Occipital lobe (tissue), 2 donors: ENCODE results near the gene C12orf43. TPM values are rescaled to one million over a fixed set of nuclear protein-coding genes. Genes with fewer than 3 reads are reported as not detected.

Source experiments
- DNase-seq: peaks from one replicate; lab custom pipeline; 2025; lab: John Stamatoyannopoulos, UW
- total RNA-seq: library from RNA; depleted of rRNA; stranded (reverse); fragments of >200 nt; gene quantifications from one replicate; pipeline ENCODE4 v1.2.3, GENCODE V29; 2014

Gene C12orf43
- total RNA-seq, 1 donor from 2014 or later = 13.6 TPM

DNA sequence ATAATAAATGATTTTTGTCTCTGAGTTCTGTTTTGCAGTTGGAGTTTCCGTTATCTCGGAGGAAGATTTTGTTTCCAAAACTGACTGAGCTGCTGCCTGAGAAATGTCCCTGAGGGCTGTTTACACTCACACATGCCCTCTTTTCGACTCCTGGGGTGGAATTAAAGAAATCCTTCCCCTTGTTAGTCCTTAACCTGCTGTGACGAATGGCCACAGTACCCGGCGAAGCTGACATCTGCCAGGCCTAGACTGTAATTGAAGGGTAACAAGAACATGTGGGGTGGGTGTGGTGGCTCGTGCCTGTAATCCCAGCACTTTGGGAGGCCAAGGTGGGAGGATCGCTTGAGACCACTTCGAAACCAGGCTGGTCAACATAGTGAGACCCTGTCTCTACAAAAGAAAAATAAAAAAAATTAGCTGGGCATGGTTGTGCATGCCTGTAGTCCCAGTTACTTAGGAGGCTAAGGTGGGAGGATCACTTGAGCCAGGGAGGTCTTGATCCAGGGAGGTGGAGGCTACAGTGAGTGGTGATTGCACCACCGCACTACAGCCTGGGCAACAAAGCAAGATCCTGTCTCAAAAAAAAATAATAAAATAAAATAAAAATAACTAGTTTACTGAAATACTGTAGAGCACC, 14.4 kb upstream of the C12orf43 start:
- no peak for DNase-seq

DNA sequence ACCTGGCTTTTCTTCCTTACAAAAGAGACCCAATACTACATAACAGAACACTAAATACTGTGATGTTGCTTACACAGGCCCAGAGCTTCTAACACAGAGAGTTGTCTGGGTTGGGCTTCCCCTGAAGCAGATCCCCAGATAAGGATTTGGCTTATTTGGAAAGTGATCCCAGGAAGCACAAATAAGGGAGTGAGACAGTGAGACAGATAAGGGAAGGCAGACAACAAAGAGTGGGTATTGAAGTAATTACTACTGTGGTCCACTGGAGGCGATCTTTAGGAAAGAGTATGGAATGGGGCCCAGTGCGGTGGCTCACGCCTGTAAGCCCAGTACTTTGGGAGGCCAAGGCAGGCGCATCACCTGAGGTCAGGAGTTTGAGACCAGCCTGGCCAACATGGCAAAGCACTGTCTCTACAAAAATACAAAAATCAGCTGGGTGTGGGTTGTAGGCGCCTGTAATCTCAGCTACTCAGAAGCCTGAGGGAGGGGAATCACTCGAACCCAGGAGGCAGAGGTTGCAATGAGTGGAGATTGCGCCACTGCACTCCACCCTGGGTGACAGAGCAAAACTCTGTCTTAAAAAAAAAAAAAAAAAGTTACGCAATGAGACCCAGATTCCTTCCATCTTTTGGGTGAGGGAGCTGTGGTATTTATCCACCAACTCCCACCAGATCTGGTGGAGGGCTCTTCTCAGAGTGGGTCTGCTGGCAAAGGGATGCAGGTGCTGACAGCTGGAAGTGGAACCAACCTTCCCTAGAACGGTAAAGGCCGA, 10.2 kb upstream of the C12orf43 start:
- no peak for DNase-seq

DNA sequence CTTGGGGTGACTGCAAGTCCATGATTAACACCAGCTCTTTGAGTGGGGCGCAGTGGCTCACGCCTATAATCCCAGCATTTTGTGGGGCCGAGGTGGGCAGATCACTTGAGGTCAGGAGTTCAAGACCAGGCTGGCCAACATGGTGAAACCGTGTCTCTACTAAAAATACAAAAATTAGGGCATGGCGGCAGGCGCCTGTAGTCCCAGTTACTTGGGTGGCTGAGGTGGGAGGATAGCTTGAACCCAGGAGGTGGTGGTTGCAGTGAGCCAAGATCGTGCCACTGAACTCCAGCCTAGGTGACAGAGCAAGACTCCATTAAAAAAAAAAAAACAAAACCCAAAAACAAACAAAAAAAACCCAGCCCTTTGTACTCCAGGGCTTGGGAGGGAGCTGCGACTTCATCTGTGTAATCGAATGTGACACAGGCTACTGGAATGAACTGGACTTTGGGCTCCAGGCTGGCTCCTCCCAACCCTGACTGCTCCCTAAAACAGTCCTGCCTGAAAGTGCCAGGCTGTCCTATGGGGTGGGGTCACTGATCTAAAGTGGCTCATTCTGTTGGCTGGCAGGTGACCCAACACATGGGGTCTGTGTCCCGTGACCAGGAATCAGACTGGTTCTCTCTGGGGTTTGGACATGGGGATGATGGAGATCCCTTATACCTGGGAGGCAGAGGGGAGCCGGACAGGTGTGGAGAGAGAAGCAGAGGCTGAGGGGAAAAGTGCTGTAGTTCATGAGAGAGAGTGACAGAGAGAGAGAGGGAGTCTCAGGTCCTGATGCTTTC, 9.3 kb upstream of the C12orf43 start:
- DNase-seq = no peak

DNA sequence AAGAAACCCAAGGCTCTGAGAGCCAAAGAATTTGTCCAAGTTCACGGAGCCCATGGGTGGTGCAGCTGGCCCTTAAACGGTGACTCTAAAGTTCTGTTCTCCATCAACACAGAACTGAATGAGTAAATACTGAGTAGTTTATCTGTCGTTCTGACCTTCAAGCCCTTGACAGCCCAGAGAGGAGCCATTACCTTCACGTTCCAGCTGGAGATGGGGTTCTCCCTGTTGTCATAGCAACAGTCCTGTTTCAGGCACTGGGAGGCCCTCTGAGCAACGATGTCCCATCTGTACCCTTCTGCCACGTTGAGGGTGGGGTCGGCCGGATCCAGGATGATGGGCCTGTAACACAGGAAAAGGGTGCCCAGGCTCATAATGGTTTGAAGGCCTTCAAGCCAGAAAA, 7.5 kb upstream of the C12orf43 start:
- DNase-seq = no peak

DNA sequence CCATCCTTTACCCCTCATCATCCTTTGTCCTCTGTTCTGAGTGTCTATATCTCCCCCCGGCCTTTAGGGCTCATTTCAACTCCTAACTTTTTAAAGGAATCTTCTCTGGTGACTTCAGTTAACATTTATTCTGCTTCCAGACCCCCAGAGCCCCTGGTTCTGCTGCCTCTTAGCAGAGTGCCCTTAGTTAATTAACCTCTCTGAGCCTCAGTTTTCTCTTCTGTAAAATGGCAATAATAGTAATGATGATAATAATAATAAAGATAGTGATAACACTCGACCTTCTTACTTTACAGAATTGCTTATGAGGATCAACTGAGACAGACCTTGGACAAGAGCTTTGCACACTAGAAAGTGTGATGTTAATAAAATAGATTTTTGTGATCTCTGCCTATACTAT, 6.4 kb upstream of the C12orf43 start:
- DNase-seq = no peak

DNA sequence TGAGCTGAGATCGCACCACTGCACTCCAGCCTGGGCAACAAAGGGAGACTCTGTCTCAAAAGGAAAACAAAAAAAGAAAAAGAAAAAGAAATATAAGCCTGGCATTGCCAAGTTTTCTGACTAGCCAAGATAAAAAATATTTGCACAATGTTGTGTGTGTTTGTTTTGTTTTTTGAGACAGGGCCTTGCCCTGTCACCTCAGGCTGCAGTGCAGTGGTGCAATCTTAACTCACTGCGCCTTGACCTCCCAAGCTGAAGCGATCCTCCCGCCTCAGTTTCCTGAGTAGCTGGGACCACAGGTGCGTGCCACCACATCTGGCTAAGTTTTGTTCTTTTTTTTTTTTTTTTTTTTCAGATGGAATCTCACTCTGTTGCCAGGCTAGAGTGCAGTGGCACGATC, 5.5 kb upstream of the C12orf43 start:
- no peak for DNase-seq

DNA sequence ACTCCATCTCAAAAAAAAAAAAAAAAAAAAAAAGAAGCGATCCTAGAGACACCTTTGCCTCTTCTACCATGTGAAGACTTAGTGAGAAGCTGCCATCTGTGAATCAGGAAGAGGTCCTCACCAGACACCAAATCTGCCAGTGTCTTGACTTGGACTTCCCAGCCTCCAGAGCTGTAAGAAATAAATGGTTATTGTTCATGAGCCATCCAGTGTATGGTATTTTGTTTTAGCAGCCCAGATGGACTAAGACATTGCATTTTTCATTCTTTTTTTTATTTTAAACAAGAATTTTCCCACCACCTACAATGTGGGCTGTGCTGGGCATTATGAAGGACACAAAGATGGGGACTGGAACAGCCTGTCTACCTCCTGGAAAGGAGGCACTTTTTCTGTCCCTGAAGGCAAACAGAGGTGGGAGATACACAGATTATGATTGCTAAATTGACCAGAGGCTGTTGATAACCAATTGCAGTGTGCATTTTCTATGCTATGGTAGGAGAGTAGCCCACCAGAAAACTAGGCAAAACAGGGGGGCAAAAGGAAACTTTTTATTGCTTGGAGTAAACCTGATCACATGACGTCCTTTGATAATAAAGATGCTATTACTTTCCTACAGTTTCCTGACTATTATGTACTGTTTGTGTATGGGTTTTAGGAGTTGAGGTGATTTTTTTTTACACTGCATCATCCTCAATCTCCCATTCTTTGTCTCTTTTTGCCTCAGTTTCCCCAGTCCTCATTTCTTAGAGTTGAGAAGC, 2.8 kb upstream of the C12orf43 start:
- no peak for DNase-seq

DNA sequence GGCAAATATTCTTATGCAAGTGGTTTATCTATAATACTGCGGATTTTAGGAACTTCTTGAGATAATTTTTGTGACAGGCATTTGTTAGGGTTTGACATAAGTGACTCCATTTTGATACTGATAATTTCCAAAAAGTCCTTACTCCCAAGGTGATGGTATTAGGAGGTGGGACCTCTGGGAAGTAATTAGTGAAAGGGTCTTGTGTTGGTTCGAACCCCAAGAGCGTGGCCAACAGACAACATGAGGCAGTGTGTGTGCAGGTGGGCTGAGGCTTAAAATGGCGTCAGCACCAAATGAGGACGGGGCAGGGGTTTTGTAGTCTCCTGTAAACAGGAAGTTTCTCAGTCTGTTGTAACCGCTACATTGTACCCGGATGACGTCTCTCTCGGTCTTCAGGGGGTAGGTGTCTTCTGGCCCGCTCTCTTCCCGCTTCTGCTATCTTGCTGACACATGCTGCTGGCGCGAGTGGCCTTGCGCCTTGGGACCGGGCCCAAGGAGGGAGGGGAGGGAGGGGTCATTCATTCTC, 1.7 kb upstream of the C12orf43 start:
- DNase-seq = no peak

DNA sequence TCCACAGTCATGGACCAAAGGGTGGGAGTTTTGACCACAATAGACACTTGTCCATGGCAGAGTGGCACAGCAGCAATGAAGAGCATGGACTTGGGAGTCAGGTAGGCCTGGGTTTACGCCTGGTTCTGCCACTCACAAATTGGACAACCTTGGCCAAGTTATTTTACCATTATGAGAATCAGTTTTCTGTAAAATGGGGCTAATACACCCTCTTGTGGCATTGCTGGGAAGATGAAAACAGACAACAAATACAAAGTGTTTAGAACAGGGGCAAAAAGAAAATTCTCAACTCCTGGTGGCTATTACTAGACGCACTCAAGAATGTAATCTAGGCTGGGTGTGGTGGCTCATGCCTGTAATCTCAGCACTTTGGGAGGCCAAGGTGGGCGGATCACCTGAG, 2.6 kb downstream of the C12orf43 start:
- DNase-seq = no peak

DNA sequence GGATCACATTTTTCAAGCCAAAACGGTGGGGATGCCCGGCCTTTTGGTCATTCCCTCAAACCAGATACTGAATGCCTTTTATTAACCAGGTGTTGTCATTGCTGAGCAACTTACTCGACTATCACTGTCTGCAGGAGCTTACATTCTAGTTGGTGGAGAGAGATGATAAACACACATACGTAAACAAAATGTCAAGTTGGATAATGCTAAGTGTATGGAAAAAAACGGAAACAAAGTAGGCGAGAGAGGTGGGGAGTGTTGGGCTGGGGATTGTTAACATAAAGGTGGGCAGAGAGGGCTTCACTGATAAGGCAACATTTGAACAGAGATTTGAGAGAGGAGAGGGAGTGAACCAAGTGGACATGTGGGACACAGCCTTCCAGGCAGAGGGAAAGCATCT, 4.5 kb downstream of the C12orf43 start:
- DNase-seq = no peak

DNA sequence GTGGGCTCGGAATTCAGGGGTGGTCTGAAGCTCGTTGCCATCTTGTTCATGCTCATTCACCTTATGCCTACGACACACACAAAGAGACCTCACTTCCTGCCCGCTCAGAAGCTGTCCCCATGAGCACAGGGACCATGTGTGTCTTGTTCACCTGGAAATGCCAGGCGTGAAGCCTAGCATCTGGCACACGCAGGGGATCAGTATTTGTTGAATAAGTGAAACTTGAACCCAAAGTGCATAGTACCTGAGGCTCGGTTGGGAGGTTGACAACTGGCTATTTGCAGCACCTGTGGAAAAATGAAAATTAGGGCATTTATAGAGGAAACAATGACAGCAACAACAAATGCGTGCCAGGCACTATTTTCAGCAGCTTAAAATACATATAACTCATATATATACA, 5.4 kb downstream of the C12orf43 start:
- DNase-seq = no peak

DNA sequence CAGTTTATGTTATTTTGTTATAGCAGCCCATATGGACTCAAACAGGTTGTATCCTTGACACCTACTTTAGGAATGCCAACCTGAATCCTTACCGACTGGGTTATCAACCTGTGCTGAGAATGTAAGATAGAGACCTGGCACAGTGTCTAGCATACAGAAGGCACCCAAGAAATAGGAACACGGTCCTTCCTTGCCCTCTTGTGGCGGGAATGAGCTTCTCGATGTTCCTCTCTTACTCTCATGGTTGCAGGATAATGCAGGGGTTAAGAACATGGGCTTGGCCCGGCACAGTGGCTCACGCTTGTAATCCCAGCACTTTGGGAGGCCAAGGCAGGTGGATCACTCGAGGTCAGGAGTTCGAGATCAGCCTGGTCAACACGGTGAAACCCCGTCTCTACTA, 6.5 kb downstream of the C12orf43 start:
- no peak for DNase-seq

DNA sequence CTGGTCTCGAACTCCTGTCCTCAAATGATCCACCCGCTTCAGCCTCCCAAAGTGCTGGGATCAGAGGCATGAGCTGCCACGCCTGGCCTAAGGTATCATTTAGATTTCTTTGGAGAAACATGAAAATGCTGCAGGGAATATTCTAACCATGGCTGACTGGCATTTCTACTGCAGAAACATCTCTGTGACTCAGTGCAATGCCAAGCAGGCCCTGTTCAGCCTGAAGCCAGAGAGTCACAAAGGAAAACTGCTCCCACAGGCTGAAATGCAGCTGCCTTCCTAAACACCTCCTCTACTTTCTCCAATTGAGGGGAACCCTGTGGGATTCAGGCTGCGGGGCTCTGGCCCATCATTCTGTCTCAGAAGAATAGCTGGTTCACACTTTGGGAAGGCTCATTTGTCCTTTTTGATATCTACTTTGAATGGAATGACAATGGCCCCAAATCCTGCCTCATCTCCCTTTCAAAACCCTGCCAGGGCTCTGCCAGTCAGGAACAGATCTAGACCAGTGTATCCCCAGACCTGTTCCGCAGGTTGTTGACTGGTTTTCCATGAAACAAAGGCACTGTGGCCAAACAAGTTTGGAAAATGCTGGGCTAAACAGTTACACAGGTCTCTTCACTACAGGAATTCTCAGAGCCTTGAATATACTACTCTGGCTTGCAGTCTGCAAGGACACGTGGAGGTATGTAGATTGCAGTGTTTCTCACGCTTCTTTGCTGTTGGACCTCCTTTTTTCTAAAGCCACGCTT, 7.8 kb downstream of the C12orf43 start:
- no peak for DNase-seq

DNA sequence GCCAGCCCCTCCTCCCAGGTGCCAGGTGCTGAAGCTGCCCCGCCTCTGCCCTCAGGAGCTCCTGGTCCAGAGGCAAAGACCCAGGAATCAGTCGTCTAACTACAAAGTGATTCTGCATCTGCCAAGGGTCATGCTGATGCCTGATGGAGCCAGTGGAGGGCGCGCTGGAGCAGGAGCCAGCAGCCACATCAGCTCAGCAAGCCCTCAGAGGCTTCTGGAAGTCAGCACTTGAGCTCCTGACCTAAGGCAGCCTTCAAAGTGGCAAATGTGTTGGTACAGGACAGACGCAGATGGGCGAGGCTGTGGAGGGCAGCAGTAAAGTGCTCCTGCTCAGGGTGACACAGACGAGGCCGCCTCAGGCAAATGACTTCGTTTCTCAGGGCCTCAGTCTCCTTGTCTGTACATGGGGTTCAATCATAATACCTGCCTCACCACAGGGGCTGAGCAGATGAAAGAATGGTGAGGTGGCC, 10.9 kb downstream of the C12orf43 start:
- no peak for DNase-seq

DNA sequence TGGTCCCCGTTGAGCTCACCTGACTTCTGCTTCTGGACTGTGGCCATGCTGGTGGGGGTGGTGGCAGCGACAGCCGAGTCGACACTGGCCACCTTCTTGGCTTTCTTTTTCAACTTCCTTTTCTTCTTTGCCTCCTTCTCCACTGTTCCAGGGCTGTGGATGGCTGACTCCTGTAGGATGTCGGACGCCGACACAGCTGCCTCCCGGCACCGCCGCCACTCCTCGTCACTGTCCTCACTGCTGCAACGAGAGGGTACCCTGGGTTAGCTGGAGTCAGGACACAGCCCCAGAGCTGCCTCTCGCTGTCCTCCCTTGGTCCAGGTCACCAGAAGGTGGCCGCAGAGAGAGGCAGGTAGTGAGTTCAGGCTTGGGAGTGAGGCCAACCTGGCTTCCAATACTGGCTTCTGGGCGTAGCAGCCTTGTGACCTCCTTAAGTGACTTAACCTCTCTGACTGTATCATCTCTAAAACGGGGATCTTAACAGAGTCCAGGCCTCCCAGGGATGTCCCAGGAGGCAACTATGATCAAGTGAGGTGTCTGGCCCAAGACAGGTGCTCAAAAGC, 12.0 kb downstream of the C12orf43 start:
- no peak for DNase-seq

DNA sequence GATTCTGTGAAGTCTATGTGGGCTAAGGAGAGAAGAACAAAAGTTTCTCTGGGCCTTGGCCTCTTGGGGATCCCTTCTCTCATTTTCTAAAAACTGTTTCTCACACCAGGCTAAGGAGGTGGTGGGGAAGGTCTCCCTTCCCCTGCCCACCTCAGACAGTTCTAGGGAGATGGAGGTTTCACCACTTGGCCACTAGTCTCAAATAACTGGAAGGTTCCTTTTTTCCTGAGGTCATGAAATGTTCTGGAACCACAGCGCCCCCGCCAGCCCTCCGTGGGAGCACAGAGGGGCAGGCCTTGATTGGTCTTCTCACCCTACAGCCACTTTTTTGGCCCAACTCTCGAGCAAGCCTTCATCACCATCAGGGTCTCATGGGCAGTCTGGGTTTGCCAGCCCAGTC, 12.6 kb downstream of the C12orf43 start:
- no peak for DNase-seq

DNA sequence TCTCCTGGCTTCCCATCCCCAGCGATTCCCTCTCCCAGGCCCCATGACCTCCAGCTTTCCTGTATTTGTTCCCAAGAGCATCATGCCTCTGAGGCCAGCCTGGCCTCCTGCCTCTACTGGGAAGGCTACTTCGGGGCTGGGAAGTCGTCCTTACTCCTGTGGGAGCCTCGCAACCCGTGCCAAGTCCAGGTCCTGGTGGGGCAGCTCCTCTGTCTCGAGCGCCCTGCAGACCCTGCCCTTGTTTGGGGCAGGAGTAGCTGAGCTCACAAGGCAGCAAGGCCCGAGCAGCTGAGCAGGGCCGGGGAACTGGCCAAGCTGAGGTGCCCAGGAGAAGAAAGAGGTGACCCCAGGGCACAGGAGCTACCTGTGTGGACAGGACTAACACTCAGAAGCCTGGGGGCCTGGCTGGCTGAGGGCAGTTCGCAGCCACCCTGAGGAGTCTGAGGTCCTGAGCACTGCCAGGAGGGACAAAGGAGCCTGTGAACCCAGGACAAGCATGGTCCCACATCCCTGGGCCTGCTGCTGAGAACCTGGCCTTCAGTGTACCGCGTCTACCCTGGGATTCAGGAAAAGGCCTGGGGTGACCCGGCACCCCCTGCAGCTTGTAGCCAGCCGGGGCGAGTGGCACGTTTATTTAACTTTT, 14.3 kb downstream of the C12orf43 start:
- DNase-seq = no peak

DNA sequence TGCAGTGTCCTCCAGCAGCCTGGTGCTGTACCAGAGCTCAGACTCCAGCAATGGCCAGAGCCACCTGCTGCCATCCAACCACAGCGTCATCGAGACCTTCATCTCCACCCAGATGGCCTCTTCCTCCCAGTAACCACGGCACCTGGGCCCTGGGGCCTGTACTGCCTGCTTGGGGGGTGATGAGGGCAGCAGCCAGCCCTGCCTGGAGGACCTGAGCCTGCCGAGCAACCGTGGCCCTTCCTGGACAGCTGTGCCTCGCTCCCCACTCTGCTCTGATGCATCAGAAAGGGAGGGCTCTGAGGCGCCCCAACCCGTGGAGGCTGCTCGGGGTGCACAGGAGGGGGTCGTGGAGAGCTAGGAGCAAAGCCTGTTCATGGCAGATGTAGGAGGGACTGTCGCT, 15.2 kb downstream of the C12orf43 start:
- DNase-seq = no peak

DNA sequence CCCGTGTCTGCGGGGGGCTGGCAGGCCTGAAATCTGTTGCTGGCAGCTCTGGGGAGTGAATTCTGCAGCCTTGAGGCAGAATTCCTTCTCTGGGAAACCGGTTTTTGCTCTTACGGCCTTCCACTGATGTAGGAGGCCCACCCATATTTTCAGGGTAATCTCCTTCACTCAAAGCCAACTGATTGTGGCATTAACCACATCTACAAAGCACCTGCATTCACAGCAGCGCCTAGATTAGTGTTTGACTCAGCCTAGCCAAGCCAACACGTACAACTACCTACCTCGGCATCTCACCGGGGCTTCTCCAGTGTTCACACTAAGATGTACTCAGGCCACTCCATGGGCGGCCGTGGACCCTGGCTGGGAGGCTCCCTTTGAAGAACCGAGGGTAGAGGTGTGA, 15.8 kb downstream of the C12orf43 start:
- no peak for DNase-seq
